K562 (cell line): ENCODE data around the gene SLC35A2. TPM values are rescaled to one million over a fixed set of nuclear protein-coding genes. Genes with fewer than 3 reads are reported as not detected.

Experiments used
- ARID2 ChIP-seq: fragments of 450-650 bp; IDR thresholded peaks from 2 replicates; pipeline ENCODE4 v1.6.1; 2017; ENCODE audit warnings: antibody characterized with exemption, mild to moderate bottlenecking
- ARNT ChIP-seq, 2 experiments: fragments of 450-650 bp; IDR thresholded peaks; 2 replicates each; pipeline ENCODE4 v1.6.1; 2016; ENCODE audit warnings: mild to moderate bottlenecking in 1 of 2
- BRF1 ChIP-seq: IDR thresholded peaks from 3 replicates; pipeline ENCODE4 v1.6.1; 2011; ENCODE audit warnings: borderline replicate concordance, mild to moderate bottlenecking; ENCODE audit not compliant: insufficient read length; ENCODE audit errors: extremely low read depth
- CAMTA2 ChIP-seq: fragments of 250-450 bp; sonication (Bioruptor Pico); conservative IDR thresholded peaks from 2 replicates; pipeline ENCODE4 v1.5.1; 2022
- EP400 ChIP-seq: fragments of 450-650 bp; IDR thresholded peaks from 2 replicates; pipeline ENCODE4 v1.6.1; 2017; ENCODE audit warnings: antibody characterized with exemption, mild to moderate bottlenecking, moderate library complexity
- FOXP1 ChIP-seq: sonication (generic); formaldehyde crosslinking; IDR thresholded peaks from 2 replicates; pipeline ENCODE4 v1.8.0; 2022; ENCODE audit warnings: mild to moderate bottlenecking, missing genetic modification reagents
- LARP7 ChIP-seq: fragments of 450-650 bp; IDR thresholded peaks from 2 replicates; pipeline ENCODE4 v1.6.1; 2016
- MTA3 ChIP-seq: fragments of 450-650 bp; formaldehyde crosslinking; IDR thresholded peaks from 2 replicates; pipeline ENCODE4 v1.6.1; 2017; ENCODE audit warnings: mild to moderate bottlenecking, borderline replicate concordance
- MYC ChIP-seq, 2 experiments: fragments of 250-450 bp in 1 of 2; sonication (Bioruptor Pico) in 1 of 2; IDR thresholded peaks; 2 replicates each; pipeline versions ENCODE4 v1.5.1 to v1.6.1; 2012 to 2021; ENCODE audit warnings: low read depth in 2 of 2, borderline replicate concordance in 1 of 2, improper control_type of control experiment in 1 of 2, low read length in 1 of 2, mild to moderate bottlenecking in 1 of 2, moderate library complexity in 1 of 2
- POLR2AphosphoS2 ChIP-seq: IDR thresholded peaks from 2 replicates; pipeline ENCODE4 v1.6.1; 2012; ENCODE audit warnings: low read length, improper control_type of control experiment
- POLR2G ChIP-seq: fragments of 200-400 bp; formaldehyde crosslinking; IDR thresholded peaks from 2 replicates; pipeline ENCODE4 v1.6.1; 2017; ENCODE audit warnings: low read depth, mild to moderate bottlenecking, antibody characterized with exemption, low read length, moderate library complexity
- PPARD ChIP-seq: fragments of 250-450 bp; sonication (Bioruptor Pico); IDR thresholded peaks from 2 replicates; pipeline ENCODE4 v1.8.0; 2022; ENCODE audit warnings: inconsistent platforms, mild to moderate bottlenecking, moderate library complexity
- RBM17 ChIP-seq: fragments of 200-400 bp; formaldehyde crosslinking; IDR thresholded peaks from 2 replicates; pipeline ENCODE4 v1.6.1; 2017; ENCODE audit warnings: low read depth, mild to moderate bottlenecking, low read length, borderline replicate concordance
- SAFB2 ChIP-seq: fragments of 200-400 bp; formaldehyde crosslinking; IDR thresholded peaks from 2 replicates; pipeline ENCODE4 v1.6.1; 2018; ENCODE audit warnings: borderline replicate concordance, low read length, low read depth, moderate library complexity; ENCODE audit not compliant: severe bottlenecking
- SMARCB1 ChIP-seq: IDR thresholded peaks from 2 replicates; pipeline ENCODE4 v1.6.1; 2011; ENCODE audit warnings: improper control_type of control experiment, low read depth; ENCODE audit not compliant: insufficient read length
- SMARCC2 ChIP-seq: fragments of 450-650 bp; IDR thresholded peaks from 2 replicates; pipeline ENCODE4 v1.6.1; 2017; ENCODE audit warnings: antibody characterized with exemption, moderate library complexity, mild to moderate bottlenecking, low read depth
- XRCC5 ChIP-seq: fragments of 200-400 bp; formaldehyde crosslinking; IDR thresholded peaks from 2 replicates; pipeline ENCODE4 v1.6.1; 2017; ENCODE audit warnings: low read depth, mild to moderate bottlenecking, low read length
- ZFP36 ChIP-seq: fragments of 150-350 bp; IDR thresholded peaks from 2 replicates; pipeline ENCODE4 v1.6.1; 2018; ENCODE audit warnings: low read length, low read depth; ENCODE audit not compliant: partially characterized antibody
- ZFX ChIP-seq: sonication (generic); formaldehyde crosslinking; IDR thresholded peaks from 2 replicates; pipeline ENCODE4 v1.8.0; 2022; ENCODE audit warnings: mild to moderate bottlenecking, missing genetic modification reagents, moderate library complexity
- ZKSCAN3 ChIP-seq: fragments of 250-450 bp; sonication (Bioruptor Pico); IDR thresholded peaks from 2 replicates; pipeline ENCODE4 v1.4.0; 2020
- ZNF24 ChIP-seq: fragments of 450-650 bp; IDR thresholded peaks from 2 replicates; pipeline ENCODE4 v1.6.1; 2016
- ZNF316 ChIP-seq: fragments of 450-650 bp; IDR thresholded peaks from 2 replicates; pipeline ENCODE4 v1.6.1; 2016
- ZNF431 ChIP-seq: sonication (generic); formaldehyde crosslinking; IDR thresholded peaks from 2 replicates; pipeline ENCODE4 v1.8.0; 2022; ENCODE audit warnings: mild to moderate bottlenecking, missing genetic modification reagents
- ZNF766 ChIP-seq: fragments of 200-800 bp; sonication (Bioruptor generic); conservative IDR thresholded peaks from 2 replicates; pipeline ENCODE4 v1.6.1; 2016; ENCODE audit warnings: missing genetic modification characterization, missing compliant biosample characterization
- ZNF780A ChIP-seq: fragments of 250-450 bp; sonication (Bioruptor Pico); IDR thresholded peaks from 2 replicates; pipeline ENCODE4 v1.5.0; 2021; ENCODE audit warnings: mild to moderate bottlenecking
- polyA plus RNA-seq, 8 experiments: library from polyadenylated mRNA; depleted of rRNA in 4 of 8; stranded (reverse) in 5 of 8; unstranded in 3 of 8; fragments of >200 nt; fragmentation: Nextera tagmentation in 2 of 8; fragmentation: Illumina TruSeq in 1 of 8; extraction: Ambion mirVana in 2 of 8; extraction: Trizol in 1 of 8; gene quantifications; 2 replicates each; pipeline versions ENCODE4 v1.2.1 to v1.2.3, GENCODE V29; 2011 to 2014; ENCODE audit warnings: inconsistent platforms in 1 of 8, missing spikeins in 1 of 8
- total RNA-seq, 7 experiments: library from RNA; depleted of rRNA in 6 of 7; stranded (reverse); fragments of >200 nt in 6 of 7; fragmentation: Illumina TruSeq in 2 of 7; extraction: Trizol in 2 of 7; gene quantifications; 2 replicates each; pipeline versions ENCODE4 v1.2.1 to v1.2.3, GENCODE V29; 2011 to 2021; ENCODE audit warnings: low replicate concordance in 1 of 7
- TF ChIP-seq, protein P1 (sequence below): fragments of 250-450 bp; sonication (Bioruptor Pico); IDR thresholded peaks from 2 replicates; pipeline ENCODE4 v1.5.0; 2020; ENCODE audit warnings: mild to moderate bottlenecking
- TF ChIP-seq, protein P2 (sequence below): fragments of 450-650 bp; IDR thresholded peaks from 2 replicates; pipeline ENCODE4 v1.7.1; 2018; ENCODE audit warnings: mild to moderate bottlenecking, low read depth; ENCODE audit not compliant: partially characterized antibody

The SLC35A2 gene
- total and polyA plus RNA-seq, 9 of the 15 experiments (the other 6 are each of a cell fraction or from before 2014, with no cell fraction given) = 3.3 to 38.9 (median 20.0) TPM

DNA sequence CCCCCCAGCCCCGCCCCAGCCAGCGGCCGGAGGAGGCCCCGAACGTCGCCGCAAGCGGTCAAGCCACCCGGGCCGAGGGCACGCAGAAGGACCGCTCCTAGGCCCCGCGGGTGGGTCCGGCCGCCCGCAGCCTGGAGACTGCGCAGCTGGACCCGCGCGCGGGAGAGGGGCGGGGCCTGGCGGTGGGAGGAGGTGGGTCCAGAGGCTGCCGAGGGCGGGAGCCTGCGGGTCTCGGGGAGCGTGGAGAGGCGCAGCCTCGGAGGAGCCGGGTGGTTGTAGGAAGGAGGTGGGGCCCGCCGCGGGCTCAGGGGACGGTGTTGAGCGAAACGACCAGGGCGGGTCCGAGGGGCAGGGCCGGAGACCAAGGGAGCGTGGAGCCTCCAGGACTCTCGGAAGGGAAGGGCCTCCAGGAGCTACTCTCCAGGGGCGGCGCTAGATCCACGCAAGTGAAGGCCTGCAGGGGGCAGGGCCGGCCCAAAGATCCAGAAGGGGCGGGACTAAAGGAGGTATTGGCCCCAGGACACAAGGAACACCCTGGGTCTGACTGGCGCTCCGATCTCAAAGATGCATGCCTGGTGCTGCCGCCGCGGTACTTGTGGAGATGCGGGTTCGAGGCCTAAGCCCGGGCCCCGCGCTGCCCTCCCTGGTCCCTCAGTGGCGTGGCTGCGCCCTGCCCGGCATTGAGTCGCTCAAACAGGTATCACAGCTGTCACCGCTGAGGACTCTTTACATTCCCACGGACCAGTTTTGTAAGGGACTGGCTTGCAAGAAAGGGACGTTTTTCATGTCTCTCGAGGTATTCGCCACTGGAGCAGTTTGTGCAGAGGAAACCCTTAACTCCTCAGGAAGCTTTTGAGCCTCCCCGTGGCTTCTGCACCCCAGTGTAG is 19.8 kb downstream of the SLC35A2 start (continued):
- TF ChIP-seq ARNT (IDR thresholded peaks at IDR 0.05) (no peak), ZFP36 (no peak), ZNF766 (CRISPR knock-in tag) (0 out of 2 replicates have a peak, but pooled peaks have one; percentile 29), SMARCB1 (no peak), ZNF316 (no peak), POLR2G (peak; percentile 86), ZKSCAN3 (CRISPR knock-in tag) (no peak), MTA3 (peak; percentile 44; the same call in 1 of the 2 replicates), PPARD (no peak), BRF1 (no peak), ZNF780A (CRISPR knock-in tag) (no peak), EP400 (peak; percentile 54), MYC (IDR thresholded peaks at IDR 0.05; ENCODE audit: low read depth, low read length) (peak; percentile 41; the same call in 1 of the 2 replicates), MYC (CRISPR knock-in tag; IDR thresholded peaks at IDR 0.05; ENCODE audit: borderline replicate concordance, low read depth) (no peak), ARID2 (no peak), FOXP1 (CRISPR knock-in tag) (no peak), RBM17 (no peak), POLR2AphosphoS2 (peak; percentile 85; the same call in 1 of the 2 replicates), ZFX (peak; percentile 56), CAMTA2 (CRISPR knock-in tag) (no peak), ZNF431 (CRISPR knock-in tag) (no peak), SMARCC2 (no peak), XRCC5 (peak; percentile 38; the same call in 1 of the 2 replicates), LARP7 (no peak), SAFB2 (no peak), ZNF24 (no peak)
- TF ChIP-seq, protein P1, sequence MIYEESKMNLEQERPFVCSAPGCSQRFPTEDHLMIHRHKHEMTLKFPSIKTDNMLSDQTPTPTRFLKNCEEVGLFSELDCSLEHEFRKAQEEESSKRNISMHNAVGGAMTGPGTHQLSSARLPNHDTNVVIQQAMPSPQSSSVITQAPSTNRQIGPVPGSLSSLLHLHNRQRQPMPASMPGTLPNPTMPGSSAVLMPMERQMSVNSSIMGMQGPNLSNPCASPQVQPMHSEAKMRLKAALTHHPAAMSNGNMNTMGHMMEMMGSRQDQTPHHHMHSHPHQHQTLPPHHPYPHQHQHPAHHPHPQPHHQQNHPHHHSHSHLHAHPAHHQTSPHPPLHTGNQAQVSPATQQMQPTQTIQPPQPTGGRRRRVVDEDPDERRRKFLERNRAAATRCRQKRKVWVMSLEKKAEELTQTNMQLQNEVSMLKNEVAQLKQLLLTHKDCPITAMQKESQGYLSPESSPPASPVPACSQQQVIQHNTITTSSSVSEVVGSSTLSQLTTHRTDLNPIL (CRISPR knock-in tag) = no peak
- TF ChIP-seq, protein P2, sequence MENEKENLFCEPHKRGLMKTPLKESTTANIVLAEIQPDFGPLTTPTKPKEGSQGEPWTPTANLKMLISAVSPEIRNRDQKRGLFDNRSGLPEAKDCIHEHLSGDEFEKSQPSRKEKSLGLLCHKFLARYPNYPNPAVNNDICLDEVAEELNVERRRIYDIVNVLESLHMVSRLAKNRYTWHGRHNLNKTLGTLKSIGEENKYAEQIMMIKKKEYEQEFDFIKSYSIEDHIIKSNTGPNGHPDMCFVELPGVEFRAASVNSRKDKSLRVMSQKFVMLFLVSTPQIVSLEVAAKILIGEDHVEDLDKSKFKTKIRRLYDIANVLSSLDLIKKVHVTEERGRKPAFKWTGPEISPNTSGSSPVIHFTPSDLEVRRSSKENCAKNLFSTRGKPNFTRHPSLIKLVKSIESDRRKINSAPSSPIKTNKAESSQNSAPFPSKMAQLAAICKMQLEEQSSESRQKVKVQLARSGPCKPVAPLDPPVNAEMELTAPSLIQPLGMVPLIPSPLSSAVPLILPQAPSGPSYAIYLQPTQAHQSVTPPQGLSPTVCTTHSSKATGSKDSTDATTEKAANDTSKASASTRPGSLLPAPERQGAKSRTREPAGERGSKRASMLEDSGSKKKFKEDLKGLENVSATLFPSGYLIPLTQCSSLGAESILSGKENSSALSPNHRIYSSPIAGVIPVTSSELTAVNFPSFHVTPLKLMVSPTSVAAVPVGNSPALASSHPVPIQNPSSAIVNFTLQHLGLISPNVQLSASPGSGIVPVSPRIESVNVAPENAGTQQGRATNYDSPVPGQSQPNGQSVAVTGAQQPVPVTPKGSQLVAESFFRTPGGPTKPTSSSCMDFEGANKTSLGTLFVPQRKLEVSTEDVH = peak; percentile 44
